Thymus (tissue), 14 donors: ENCODE measurements around the gene HELB. TPM values are rescaled to one million over a fixed set of nuclear protein-coding genes. Genes with fewer than 3 reads are reported as not detected.
A peak's percentile ranks its signal among the peaks of the same experiment; 100 is the strongest.

ENCODE experiments used
- DNase-seq, 9 donors: peaks; one replicate each; pipeline ENCODE4 v3.0.0-alpha.2; 2013; ENCODE audit warnings: low spot score in 9 of 9, low read depth in 6 of 9, missing footprints in 1 of 9
- H3K27ac ChIP-seq, 2 donors: one replicate each; pipeline ENCODE4 v1.5.1; 2013; ENCODE audit warnings: control low read depth in 1 of 2, low read depth in 1 of 2, low read length in 1 of 2, mild to moderate bottlenecking in 1 of 2, moderate library complexity in 1 of 2
- H3K27me3 ChIP-seq, 2 donors: one replicate each; pipeline ENCODE4 v1.5.1; 2013; ENCODE audit warnings: low read length in 1 of 2; ENCODE audit not compliant: control insufficient read depth in 2 of 2, insufficient read depth in 1 of 2
- H3K36me3 ChIP-seq, 2 donors: one replicate each; pipeline ENCODE4 v1.5.1; 2013; ENCODE audit warnings: low read length in 1 of 2, mild to moderate bottlenecking in 1 of 2, moderate library complexity in 1 of 2; ENCODE audit not compliant: control insufficient read depth in 2 of 2, insufficient read depth in 2 of 2
- H3K4me1 ChIP-seq, 2 donors: one replicate each; pipeline ENCODE4 v1.5.1; 2013; ENCODE audit warnings: low read length in 2 of 2; ENCODE audit not compliant: control insufficient read depth in 2 of 2, insufficient read depth in 2 of 2
- H3K4me3 ChIP-seq, 2 donors: one replicate each; pipeline ENCODE4 v1.5.1; 2013; ENCODE audit warnings: low read length in 2 of 2, control low read depth in 1 of 2, mild to moderate bottlenecking in 1 of 2
- H3K9me3 ChIP-seq, 2 donors: one replicate each; pipeline ENCODE4 v1.5.1; 2013; ENCODE audit warnings: low read length in 1 of 2, mild to moderate bottlenecking in 1 of 2; ENCODE audit not compliant: control insufficient read depth in 2 of 2, insufficient read depth in 1 of 2
- WGBS: extraction: QIAGEN DNeasy Blood & Tissue Kit; methylation state at CpG from one replicate; pipeline ENCODE4 v1.1.7; 2013; 5-methylcytosine and 5-hydroxymethylcytosine counted together
- long read RNA-seq, 10 donors: transcript quantifications; one replicate each; lab custom pipeline, GENCODE V29; 2026
- polyA plus RNA-seq: library from polyadenylated mRNA; stranded (reverse); fragments of 200-250 nt; gene quantifications from one replicate; pipeline ENCODE4 v1.2.3, GENCODE V29; 2013
- total RNA-seq: library from RNA; stranded (reverse); fragments of 120-200 nt; gene quantifications from one replicate; pipeline ENCODE4 v1.2.4, GENCODE V29; 2013
- donor health status: healthy.

Gene HELB
- total RNA-seq, result 5.4 TPM
- polyA plus RNA-seq, result 3.2 TPM
- long read RNA-seq, donor 1, result 0 reads
- long read RNA-seq, donor 2, result 0 reads
- long read RNA-seq, donor 3, result 0 reads
- long read RNA-seq, donor 4, partial matches to known transcripts, result 0 of 1 reads
- long read RNA-seq, donor 4, other reads (novel, unspliced or antisense), result 0 of 1 reads
- long read RNA-seq, donor 5, full-length matches to known transcripts, result 1 of 1 reads
- long read RNA-seq, donor 5, partial matches to known transcripts, result 0 of 1 reads
- long read RNA-seq, donor 5, other reads (novel, unspliced or antisense), result 0 of 1 reads
- long read RNA-seq, donor 6, full-length matches to known transcripts, result 1 of 1 reads
- long read RNA-seq, donor 6, partial matches to known transcripts, result 0 of 1 reads
- long read RNA-seq, donor 6, other reads (novel, unspliced or antisense), result 0 of 1 reads
- long read RNA-seq, donor 7, result 0 reads
- long read RNA-seq, donor 8, result 0 reads
- long read RNA-seq, donor 9, result 0 reads
- long read RNA-seq, donor 10, result 0 reads

DNA sequence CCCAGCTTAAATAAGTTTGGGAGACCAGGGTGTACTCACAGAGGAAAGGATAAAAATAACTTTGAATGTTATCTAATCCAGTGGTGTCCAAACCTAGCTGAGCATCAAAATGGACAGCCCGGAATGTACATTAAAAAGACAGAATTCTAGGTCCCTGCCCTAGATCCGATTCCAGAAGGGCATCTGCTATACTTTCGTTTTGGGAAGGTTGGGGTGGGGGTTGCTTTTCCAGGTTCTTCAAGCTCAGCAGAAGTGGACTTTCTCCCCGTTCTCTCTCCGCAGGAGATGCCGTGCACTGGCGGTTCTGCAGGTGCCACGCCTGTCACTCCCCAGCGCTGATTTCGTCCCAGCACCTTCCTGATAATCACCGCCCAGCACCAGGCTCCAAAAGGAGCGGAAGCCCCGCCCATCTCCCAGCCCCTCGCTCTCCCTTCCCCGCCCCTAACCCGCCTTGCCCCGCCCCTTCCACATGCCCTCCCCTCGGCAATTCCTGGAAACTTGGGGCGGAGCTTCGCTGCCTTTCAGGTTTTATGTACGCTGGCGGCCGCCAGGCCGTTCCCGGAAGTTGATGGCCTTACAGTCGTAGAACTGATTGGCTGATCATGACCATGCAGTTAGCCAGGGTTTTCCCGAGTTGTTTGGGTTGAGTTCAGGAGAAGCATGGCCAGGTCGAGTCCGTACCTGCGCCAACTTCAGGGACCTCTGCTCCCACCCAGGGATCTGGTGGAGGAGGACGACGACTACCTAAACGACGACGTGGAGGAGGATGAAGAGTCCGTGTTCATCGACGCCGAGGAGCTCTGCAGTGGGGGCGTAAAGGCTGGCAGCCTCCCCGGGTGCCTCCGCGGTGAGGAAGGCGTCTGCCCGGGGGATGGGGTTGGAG is at the start of gene HELB:
TSS of gene HELB (plus strand) at position 550 of the 883 bp plus-strand sequence. CDS start at position 661, 111 bp downstream.
- peak; percentile 78 to 94 (median 86) for DNase-seq
- H3K4me3 ChIP-seq, result peak within 1 kb of the TSS; percentile 81 to 86
- H3K9me3 ChIP-seq, result no peaks in the 10 kb centered on the region
- peaks cover 0 to 5% of the 10 kb centered on the region in 2 donors for H3K27me3 ChIP-seq
- H3K4me1 ChIP-seq, result peaks cover 8 to 18% of the 10 kb centered on the region in 2 donors
- H3K27ac ChIP-seq, result peak within 1 kb of the TSS; percentile 73 to 79
- under 1% methylated on average over 45 of the region's 45 CpGs for WGBS
- peaks cover 0 to 3% of the 10 kb centered on the region in 2 donors for H3K36me3 ChIP-seq

DNA sequence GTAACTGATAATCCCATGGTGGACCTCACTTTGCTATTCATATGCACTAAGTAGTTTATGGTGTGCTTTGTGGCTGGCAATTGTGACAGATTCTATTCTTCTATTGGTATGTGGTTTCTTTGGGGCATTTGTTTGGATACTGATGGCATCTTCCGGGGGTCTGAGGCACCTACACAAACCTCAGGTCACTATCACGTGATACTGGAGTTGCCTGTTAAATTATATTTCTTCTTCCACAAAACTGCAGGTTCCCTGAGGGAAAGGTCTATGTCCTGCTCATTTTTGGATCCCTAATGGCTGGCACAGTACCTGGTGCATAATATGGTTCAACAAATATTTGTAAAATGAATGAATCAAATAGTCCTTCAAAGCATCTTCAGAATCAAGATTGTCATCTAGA is 49.5 kb upstream of the HELB start:
- H3K4me1 ChIP-seq, result no peaks in the 10 kb centered on the region
- H3K27me3 ChIP-seq, result no peaks in the 10 kb centered on the region
- H3K9me3 ChIP-seq, result no peaks in the 10 kb centered on the region
- DNase-seq, result no peak
- no peak overlapping the region for H3K4me3 ChIP-seq
- WGBS, result 98% methylated on average over 2 of the region's 2 CpGs
- no peak overlapping the region for H3K27ac ChIP-seq
- H3K36me3 ChIP-seq, result no peaks in the 10 kb centered on the region

DNA sequence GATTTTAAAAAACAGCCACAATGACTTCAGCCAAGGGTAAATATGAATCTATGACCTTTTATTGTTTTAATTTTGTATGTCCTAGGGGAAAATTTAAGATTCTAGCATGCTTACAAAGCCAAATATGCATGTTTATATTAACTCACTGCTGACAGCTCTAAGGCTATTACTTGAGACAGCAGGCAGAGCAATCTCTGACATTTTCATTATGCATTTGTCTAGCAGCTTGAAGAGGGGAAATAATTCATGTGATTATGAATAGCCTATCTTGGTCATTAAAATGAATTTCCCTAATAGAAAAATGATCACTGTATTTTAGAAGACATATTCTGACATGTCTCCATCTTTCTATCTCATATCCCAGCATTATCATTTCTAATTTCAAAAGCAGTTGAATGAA is 46.6 kb upstream of the HELB start:
- DNase-seq, result no peak
- Histone ChIP-seq H3K4me3 (no peak overlapping the region), H3K9me3 (no peaks in the 10 kb centered on the region), H3K4me1 (no peaks in the 10 kb centered on the region), H3K27me3 (no peaks in the 10 kb centered on the region), H3K27ac (no peak overlapping the region), H3K36me3 (no peaks in the 10 kb centered on the region)

DNA sequence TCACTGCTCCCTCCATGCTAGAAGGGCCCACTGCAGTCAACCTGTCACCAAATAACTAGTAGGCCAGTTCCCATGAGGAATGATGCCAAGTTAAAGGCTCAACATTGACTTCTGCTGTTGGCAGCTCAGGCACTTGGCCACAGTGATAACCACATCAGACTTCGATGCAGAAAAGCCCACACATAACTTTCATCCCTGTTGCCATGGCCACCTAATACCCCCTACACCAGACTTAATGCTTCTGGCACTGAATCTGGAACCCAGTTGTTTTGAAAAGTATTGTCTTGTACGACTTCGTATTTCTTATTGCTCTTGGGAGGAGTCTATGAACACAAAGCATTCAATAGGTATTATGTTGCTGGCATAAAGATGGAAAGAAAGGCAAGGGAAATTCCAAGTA is 44.3 kb upstream of the HELB start:
- Histone ChIP-seq H3K4me1 (no peaks in the 10 kb centered on the region), H3K36me3 (no peaks in the 10 kb centered on the region), H3K4me3 (no peak overlapping the region), H3K27ac (no peak overlapping the region), H3K9me3 (no peaks in the 10 kb centered on the region), H3K27me3 (no peaks in the 10 kb centered on the region)
- no peak for DNase-seq
- WGBS, result 90% methylated on average over 3 of the region's 3 CpGs

DNA sequence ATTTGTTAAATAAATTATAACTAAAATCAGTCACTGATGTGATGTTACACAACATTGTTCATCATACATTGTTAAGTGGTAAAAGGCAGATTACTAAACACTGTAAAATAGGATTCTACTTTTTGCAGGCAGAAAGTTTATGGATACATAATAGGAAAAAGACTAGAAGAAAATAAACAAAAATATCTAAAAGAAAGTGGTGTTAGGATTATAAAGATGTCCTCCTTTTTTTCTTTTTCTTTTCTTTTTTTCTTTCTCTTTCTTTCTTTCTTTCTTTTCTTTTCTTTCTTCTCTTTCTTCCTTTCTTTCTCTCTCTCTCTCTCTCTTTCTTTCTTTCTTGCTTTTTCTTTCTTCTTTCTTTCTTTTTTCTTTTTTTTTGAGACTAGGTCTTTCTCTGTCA is 39.6 kb upstream of the HELB start:
- Histone ChIP-seq H3K27ac (no peak overlapping the region), H3K27me3 (no peaks in the 10 kb centered on the region), H3K4me1 (no peaks in the 10 kb centered on the region), H3K9me3 (no peaks in the 10 kb centered on the region), H3K4me3 (no peak overlapping the region), H3K36me3 (no peaks in the 10 kb centered on the region)
- no peak for DNase-seq

DNA sequence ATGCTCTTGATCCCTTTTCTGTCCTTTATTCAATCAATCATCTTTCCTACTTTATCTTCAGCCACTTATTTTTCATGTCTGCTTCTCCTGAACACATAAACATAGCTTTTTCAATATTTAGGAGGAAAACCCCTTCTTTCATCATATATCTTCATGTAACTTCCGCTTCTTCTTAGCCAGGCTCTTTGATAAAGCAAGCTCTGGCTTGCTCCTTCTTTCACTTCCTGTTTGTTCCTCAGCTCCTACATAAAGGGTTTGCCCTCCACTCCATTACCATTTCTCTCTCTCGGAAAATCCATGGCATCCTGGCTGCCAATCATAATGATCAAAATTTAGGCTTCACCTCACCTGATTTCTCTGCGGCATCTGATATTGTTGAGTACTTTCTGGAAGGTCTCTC is 33.7 kb upstream of the HELB start:
- Histone ChIP-seq H3K27ac (no peak overlapping the region), H3K4me1 (peaks cover 0 to 15% of the 10 kb centered on the region in 2 donors), H3K9me3 (no peaks in the 10 kb centered on the region), H3K4me3 (no peak overlapping the region), H3K27me3 (no peaks in the 10 kb centered on the region), H3K36me3 (no peaks in the 10 kb centered on the region)
- peak in 1 of 9 donors; percentile 20 for DNase-seq
- WGBS, result 91% methylated on average over 3 of the region's 3 CpGs

DNA sequence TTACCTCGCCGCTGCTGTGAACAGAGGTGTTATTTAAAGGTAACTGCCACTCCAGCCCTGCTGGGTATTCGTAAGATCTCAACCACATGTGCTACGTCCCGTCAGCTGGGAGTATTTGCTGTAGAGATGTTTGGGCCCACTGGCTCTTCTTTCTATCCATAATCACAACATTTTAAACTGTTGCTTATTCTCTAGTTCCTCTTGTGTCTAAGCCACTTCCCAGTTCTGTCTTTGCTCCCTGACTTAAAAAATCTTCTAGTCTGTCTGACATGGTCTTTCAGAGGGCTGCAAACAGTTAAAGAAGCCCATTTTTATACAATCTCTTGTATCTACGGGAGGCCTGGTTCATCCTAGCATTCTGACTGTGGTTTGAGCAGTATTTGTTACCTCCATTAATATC is 33.2 kb upstream of the HELB start:
- no peak for DNase-seq
- no peak overlapping the region for H3K27ac ChIP-seq
- peaks cover 0 to 15% of the 10 kb centered on the region in 2 donors for H3K4me1 ChIP-seq
- H3K27me3 ChIP-seq, result no peaks in the 10 kb centered on the region
- H3K4me3 ChIP-seq, result no peak overlapping the region
- 95% methylated on average over 6 of the region's 6 CpGs for WGBS
- no peaks in the 10 kb centered on the region for H3K36me3 ChIP-seq
- H3K9me3 ChIP-seq, result no peaks in the 10 kb centered on the region

DNA sequence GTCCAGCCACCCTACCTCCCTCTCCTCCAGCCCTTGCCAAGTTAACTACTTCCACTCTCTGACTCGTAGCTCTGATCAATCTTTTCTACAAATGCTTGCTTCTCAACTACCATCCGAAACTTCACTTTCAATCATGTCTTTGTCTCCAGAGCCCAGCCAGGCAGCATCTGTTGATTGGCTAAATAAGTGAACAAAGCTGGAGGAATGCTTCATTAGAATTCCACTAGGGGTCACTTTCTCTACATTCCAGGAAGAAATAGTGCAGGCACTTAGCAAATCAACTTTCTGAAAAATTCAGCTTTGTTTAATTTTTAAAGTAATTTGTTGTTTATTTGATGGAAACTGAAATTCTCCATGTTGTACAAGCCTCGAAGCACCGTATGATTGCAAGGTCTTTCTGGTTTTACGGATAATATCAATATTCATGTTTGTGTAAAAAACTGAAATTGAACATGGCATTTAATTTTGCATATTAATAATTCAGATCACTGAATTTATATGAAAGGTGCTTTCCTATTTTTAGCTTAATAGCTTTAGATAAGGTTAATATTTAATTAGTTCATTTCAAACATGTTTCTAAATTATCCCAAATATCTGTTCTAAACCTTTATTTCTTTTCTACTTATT is 32.4 kb upstream of the HELB start:
- H3K36me3 ChIP-seq, result no peaks in the 10 kb centered on the region
- no peak overlapping the region for H3K27ac ChIP-seq
- peaks cover 0 to 15% of the 10 kb centered on the region in 2 donors for H3K4me1 ChIP-seq
- WGBS, result 94% methylated on average over 5 of the region's 5 CpGs
- no peaks in the 10 kb centered on the region for H3K27me3 ChIP-seq
- peak in 4 of 9 donors; percentile 27 to 70 (median 38) for DNase-seq
- H3K9me3 ChIP-seq, result no peaks in the 10 kb centered on the region
- no peak overlapping the region for H3K4me3 ChIP-seq
